Naive thymus-derived CD4-positive, alpha-beta T cell (primary cell): ENCODE results near the gene ZBTB17. TPM values are rescaled to one million over a fixed set of nuclear protein-coding genes. Genes with fewer than 3 reads are reported as not detected.

Experiments
- ATAC-seq: fragments of 150-1000 bp; cut with Tn5 transposase; 2 replicates; pipeline ENCODE4 v1.10.0; 2021; ENCODE audit warnings: mild to moderate bottlenecking, moderate library complexity
- CTCF ChIA-PET: fragments of 350-600 bp; sonication (Branson Sonifier 250); formaldehyde crosslinking; loops from one replicate; lab custom pipeline; 2021; ENCODE audit warnings: antibody characterized with exemption; lab: Charles Lee
- POLR2A ChIA-PET: fragments of 350-600 bp; sonication (Branson Sonifier 250); formaldehyde crosslinking; loops from one replicate; lab custom pipeline; 2021; ENCODE audit warnings: antibody characterized with exemption, inconsistent platforms; lab: Charles Lee
- DNase-seq, 9 donors: peaks; one replicate each; pipeline versions ENCODE4 v3.0.0 to v3.0.0-alpha.2; 2020 to 2022; ENCODE audit warnings: mixed read lengths in 1 of 9
- H3K27ac ChIP-seq: one replicate; pipeline ENCODE4 v1.7.0; 2013; ENCODE audit warnings: mild to moderate bottlenecking, low read depth, low read length, moderate library complexity
- H3K27me3 ChIP-seq, 2 donors: one replicate each; pipeline ENCODE4 v1.7.0; 2013; ENCODE audit warnings: low read length in 2 of 2, mild to moderate bottlenecking in 2 of 2, moderate library complexity in 2 of 2; ENCODE audit not compliant: control insufficient read depth in 2 of 2, insufficient read depth in 2 of 2
- H3K36me3 ChIP-seq, 3 experiments: 1 replicate in 2 of 3; 2 replicates in 1 of 3; pipeline ENCODE4 v1.7.0; 2013; ENCODE audit warnings: low read length in 3 of 3, mild to moderate bottlenecking in 3 of 3, moderate library complexity in 1 of 3; ENCODE audit not compliant: insufficient read depth in 3 of 3, control insufficient read depth in 2 of 3
- H3K4me1 ChIP-seq, 2 donors: one replicate each; pipeline ENCODE4 v1.7.0; 2013; ENCODE audit warnings: low read length in 2 of 2, mild to moderate bottlenecking in 2 of 2, moderate library complexity in 1 of 2; ENCODE audit not compliant: control insufficient read depth in 2 of 2, insufficient read depth in 2 of 2
- H3K4me3 ChIP-seq: 2 replicates; pipeline ENCODE4 v1.7.0; 2013; ENCODE audit warnings: mild to moderate bottlenecking, low read length
- H3K9me3 ChIP-seq, 3 experiments: 1 replicate in 2 of 3; 2 replicates in 1 of 3; pipeline ENCODE4 v1.7.0; 2013; ENCODE audit warnings: low read length in 3 of 3; ENCODE audit not compliant: control insufficient read depth in 2 of 3
- H3K27ac Mint-ChIP-seq, 9 donors: one replicate each; pipeline ENCODE4 v1.8.0; 2020 to 2022; ENCODE audit warnings: mixed read lengths in 9 of 9, mild to moderate bottlenecking in 8 of 9, moderate library complexity in 5 of 9, inconsistent platforms in 2 of 9
- H3K27me3 Mint-ChIP-seq, 5 donors: one replicate each; pipeline ENCODE4 v1.8.0; 2021 to 2022; ENCODE audit warnings: mixed read lengths in 5 of 5, mild to moderate bottlenecking in 1 of 5
- H3K36me3 Mint-ChIP-seq, 5 donors: one replicate each; pipeline ENCODE4 v1.8.0; 2020 to 2022; ENCODE audit warnings: mixed read lengths in 5 of 5, mild to moderate bottlenecking in 3 of 5, inconsistent platforms in 1 of 5
- H3K4me1 Mint-ChIP-seq, 7 donors: one replicate each; pipeline ENCODE4 v1.8.0; 2020 to 2022; ENCODE audit warnings: mixed read lengths in 7 of 7, mild to moderate bottlenecking in 3 of 7, inconsistent platforms in 1 of 7
- H3K4me3 Mint-ChIP-seq, 10 donors: one replicate each; pipeline ENCODE4 v1.8.0; 2020 to 2022; ENCODE audit warnings: mild to moderate bottlenecking in 10 of 10, mixed read lengths in 10 of 10, moderate library complexity in 6 of 10, inconsistent platforms in 2 of 10
- H3K9me3 Mint-ChIP-seq, 11 donors: one replicate each; pipeline ENCODE4 v1.8.0; 2020 to 2022; ENCODE audit warnings: mixed read lengths in 11 of 11, mild to moderate bottlenecking in 4 of 11, inconsistent platforms in 1 of 11, moderate library complexity in 1 of 11
- intact Hi-C, 2 donors: fragments of 100-400 bp; cut with micrococcal nuclease; formaldehyde crosslinking; loops; one replicate each; pipeline ENCODE4 v1.15.1; 2023
- polyA plus RNA-seq, 2 donors: library from polyadenylated mRNA; unstranded; fragments of 300-500 nt; fragmentation: Illumina TruSeq; gene quantifications; one replicate each; pipeline ENCODE4 v1.2.3, GENCODE V29; 2021
- total RNA-seq, 6 experiments: library from RNA in 5 of 6; stranded (reverse) in 5 of 6; gene quantifications; 1 replicate in 5 of 6; 2 replicates in 1 of 6; pipeline ENCODE4 v1.2.3 and lab custom pipeline; 2021 to 2026

Gene ZBTB17
- total and polyA plus RNA-seq, 7 experiments from 2014 or later = 11.2 to 85.1 (median 63.5) TPM

- Mint-ChIP-seq H3K9me3 (peaks cover 0 to 2% (median 0%) of the 10 kb centered on the region in 11 donors), H3K27me3 (no peaks in the 10 kb centered on the region), H3K4me3 (no peak overlapping the region), H3K36me3 (peaks cover 0 to 61% (median 19%) of the 10 kb centered on the region in 5 donors), H3K27ac (peak overlapping the region in 7 of 9 donors; percentile 22 to 84 (median 71)), H3K4me1 (peaks cover 0 to 10% (median 0%) of the 10 kb centered on the region in 7 donors)
- Histone ChIP-seq H3K36me3 (peaks cover 0 to 97% (median 25%) of the 10 kb centered on the region in 3 experiments), H3K9me3 (no peaks in the 10 kb centered on the region), H3K27me3 (no peaks in the 10 kb centered on the region), H3K4me1 (no peaks in the 10 kb centered on the region), H3K27ac (no peak overlapping the region), H3K4me3 (no peak overlapping the region)
- DNase-seq = no peak
- POLR2A ChIA-PET = no interaction called here
- CTCF ChIA-PET = interaction anchor here (0.8 kb wide), 1 partner anchor 122 kb away, joined by 3 read pairs; no protein-coding TSS in a partner anchor
- intact Hi-C loops = no loop called here
- ATAC-seq = no peak
Observed at GRCh38 chr1:15937146-15937545, 38.8 kb downstream of the ZBTB17 start.

- no peaks in the 10 kb centered on the region for H3K27me3 ChIP-seq
- POLR2A ChIA-PET = no interaction called here
- no peaks in the 10 kb centered on the region for H3K4me1 ChIP-seq
- CTCF ChIA-PET = no interaction called here
- DNase-seq (no peak), ATAC-seq (no peak)
- no peak overlapping the region for H3K4me3 ChIP-seq
- intact Hi-C loops = no loop called here
- peaks cover 2 to 67% (median 19%) of the 10 kb centered on the region in 5 donors for H3K36me3 Mint-ChIP-seq
- peaks cover 0 to 2% (median 0%) of the 10 kb centered on the region in 11 donors for H3K9me3 Mint-ChIP-seq
- H3K4me3 Mint-ChIP-seq = no peak overlapping the region
- peak overlapping the region in 2 of 9 donors; percentile 23 to 72 for H3K27ac Mint-ChIP-seq
- peaks cover 0 to 10% (median 0%) of the 10 kb centered on the region in 7 donors for H3K4me1 Mint-ChIP-seq
- no peaks in the 10 kb centered on the region for H3K9me3 ChIP-seq
- H3K36me3 ChIP-seq = peaks cover 0 to 97% (median 22%) of the 10 kb centered on the region in 3 experiments
- no peak overlapping the region for H3K27ac ChIP-seq
- H3K27me3 Mint-ChIP-seq = no peaks in the 10 kb centered on the region
Observed at GRCh38 chr1:15936025-15936424, 39.9 kb downstream of the ZBTB17 start.

- Histone ChIP-seq H3K36me3 (peaks cover 0 to 97% (median 22%) of the 10 kb centered on the region in 3 experiments), H3K4me3 (no peak overlapping the region), H3K27ac (no peak overlapping the region), H3K4me1 (no peaks in the 10 kb centered on the region), H3K27me3 (no peaks in the 10 kb centered on the region), H3K9me3 (no peaks in the 10 kb centered on the region)
- peaks cover 7 to 70% (median 23%) of the 10 kb centered on the region in 5 donors for H3K36me3 Mint-ChIP-seq
- ATAC-seq = no peak
- DNase-seq = no peak
- POLR2A ChIA-PET = no interaction called here
- H3K27ac Mint-ChIP-seq = peak overlapping the region in 3 of 9 donors; percentile 28 to 65 (median 34)
- H3K27me3 Mint-ChIP-seq = no peaks in the 10 kb centered on the region
- no peak overlapping the region for H3K4me3 Mint-ChIP-seq
- intact Hi-C loops = no loop called here
- H3K9me3 Mint-ChIP-seq = peaks cover 0 to 2% (median 0%) of the 10 kb centered on the region in 11 donors
- peaks cover 0 to 10% (median 0%) of the 10 kb centered on the region in 7 donors for H3K4me1 Mint-ChIP-seq
- CTCF ChIA-PET = interaction anchor here (0.5 kb wide), 1 partner anchor 18 kb away, joined by 3 read pairs; no protein-coding TSS in a partner anchor
Observed at GRCh38 chr1:15935056-15935950, 40.6 kb downstream of the ZBTB17 start.

- Mint-ChIP-seq H3K4me3 (no peak overlapping the region), H3K27me3 (no peaks in the 10 kb centered on the region), H3K9me3 (peaks cover 0 to 2% (median 0%) of the 10 kb centered on the region in 11 donors), H3K36me3 (peaks cover 9 to 70% (median 25%) of the 10 kb centered on the region in 5 donors), H3K27ac (peak overlapping the region in 1 of 9 donors; percentile 38), H3K4me1 (peaks cover 0 to 10% (median 0%) of the 10 kb centered on the region in 7 donors)
- ChIA-PET CTCF (interaction anchor here (0.5 kb wide), 1 partner anchor 17 kb away, joined by 3 read pairs; no protein-coding TSS in a partner anchor), POLR2A (no interaction called here)
- intact Hi-C loops = no loop called here
- H3K4me1 ChIP-seq = no peaks in the 10 kb centered on the region
- ATAC-seq (no peak), DNase-seq (no peak)
- H3K27ac ChIP-seq = no peak overlapping the region
- no peak overlapping the region for H3K4me3 ChIP-seq
- no peaks in the 10 kb centered on the region for H3K27me3 ChIP-seq
- no peaks in the 10 kb centered on the region for H3K9me3 ChIP-seq
- H3K36me3 ChIP-seq = peaks cover 0 to 97% (median 23%) of the 10 kb centered on the region in 3 experiments
Observed at GRCh38 chr1:15934211-15935055, 41.5 kb downstream of the ZBTB17 start.

GRCh38 chr1:15933684-15934083, 42.2 kb downstream of the ZBTB17 start:
- no peak for DNase-seq
- H3K36me3 ChIP-seq = peaks cover 0 to 97% (median 26%) of the 10 kb centered on the region in 3 experiments
- Mint-ChIP-seq H3K4me3 (no peak overlapping the region), H3K27ac (peak overlapping the region in 4 of 9 donors; percentile 38 to 55 (median 45)), H3K36me3 (peaks cover 17 to 72% (median 24%) of the 10 kb centered on the region in 5 donors), H3K27me3 (no peaks in the 10 kb centered on the region), H3K9me3 (peaks cover 0 to 2% (median 0%) of the 10 kb centered on the region in 11 donors), H3K4me1 (peaks cover 0 to 10% (median 0%) of the 10 kb centered on the region in 7 donors)
- intact Hi-C loops = no loop called here
- no peak for ATAC-seq
- no peak overlapping the region for H3K4me3 ChIP-seq
- POLR2A ChIA-PET = no interaction called here
- H3K27me3 ChIP-seq = no peaks in the 10 kb centered on the region
- H3K27ac ChIP-seq = no peak overlapping the region
- H3K9me3 ChIP-seq = no peaks in the 10 kb centered on the region
- CTCF ChIA-PET = no interaction called here
- no peaks in the 10 kb centered on the region for H3K4me1 ChIP-seq

- no peak overlapping the region for H3K27ac ChIP-seq
- ATAC-seq (no peak), DNase-seq (no peak)
- no peak overlapping the region for H3K4me3 Mint-ChIP-seq
- H3K36me3 Mint-ChIP-seq = peaks cover 25 to 80% (median 33%) of the 10 kb centered on the region in 5 donors
- no peaks in the 10 kb centered on the region for H3K27me3 ChIP-seq
- H3K4me3 ChIP-seq = no peak overlapping the region
- CTCF ChIA-PET = no interaction called here
- H3K4me1 Mint-ChIP-seq = peaks cover 0 to 8% (median 0%) of the 10 kb centered on the region in 7 donors
- H3K27me3 Mint-ChIP-seq = no peaks in the 10 kb centered on the region
- H3K9me3 ChIP-seq = no peaks in the 10 kb centered on the region
- peaks cover 0 to 2% (median 0%) of the 10 kb centered on the region in 11 donors for H3K9me3 Mint-ChIP-seq
- POLR2A ChIA-PET = interaction anchor here (0.5 kb wide), 1 partner anchor 1380 kb away, joined by 4 read pairs; no protein-coding TSS in a partner anchor
- H3K4me1 ChIP-seq = no peaks in the 10 kb centered on the region
- intact Hi-C loops = no loop called here
- H3K27ac Mint-ChIP-seq = peak overlapping the region in 2 of 9 donors; percentile 19 to 36
- peaks cover 7 to 97% (median 22%) of the 10 kb centered on the region in 3 experiments for H3K36me3 ChIP-seq
Observed at GRCh38 chr1:15932612-15933011, 43.3 kb downstream of the ZBTB17 start.
